Measurements from ENCODE around the gene CD93.

CD93 gene

GRCh38 chr20:23086056-23086566 is at the start of gene CD93:
CD93 (minus strand) TSS chr20:23086324; CDS start chr20:23086192, 132 bp downstream.
- DNase-seq, result no peak

- no peak for DNase-seq
Measured at GRCh38 chr20:23133560-23133998, 47.5 kb upstream of the CD93 start.

GRCh38 chr20:23132930-23133559 is 46.9 kb upstream of the CD93 start:
- DNase-seq, result no peak

- DNase-seq, result no peak
Measured at GRCh38 chr20:23132293-23132929, 46.3 kb upstream of the CD93 start.

- no peak for DNase-seq
Measured at GRCh38 chr20:23131766-23132165, 45.6 kb upstream of the CD93 start.

GRCh38 chr20:23130622-23131140 is 44.6 kb upstream of the CD93 start:
- DNase-seq, result no peak

GRCh38 chr20:23129891-23130621 is 43.9 kb upstream of the CD93 start:
- DNase-seq, result no peak

- DNase-seq, result no peak
Measured at GRCh38 chr20:23129266-23129665, 43.1 kb upstream of the CD93 start.

GRCh38 chr20:23128461-23129125 is 42.5 kb upstream of the CD93 start:
- DNase-seq, result no peak

GRCh38 chr20:23127506-23128279 is 41.6 kb upstream of the CD93 start:
- no peak for DNase-seq

- DNase-seq, result no peak
Measured at GRCh38 chr20:23126281-23127061, 40.3 kb upstream of the CD93 start.

GRCh38 chr20:23125625-23126191 is 39.6 kb upstream of the CD93 start:
- no peak for DNase-seq

GRCh38 chr20:23125159-23125558 is 39.0 kb upstream of the CD93 start:
- DNase-seq, result no peak

- DNase-seq, result no peak
Measured at GRCh38 chr20:23123886-23124285, 37.8 kb upstream of the CD93 start.

- DNase-seq, result no peak
Measured at GRCh38 chr20:23122796-23123655, 36.9 kb upstream of the CD93 start.

GRCh38 chr20:23122321-23122720 is 36.2 kb upstream of the CD93 start:
- DNase-seq, result no peak

- no peak for DNase-seq
Measured at GRCh38 chr20:23121751-23122320, 35.7 kb upstream of the CD93 start.

GRCh38 chr20:23120936-23121750 is 35.0 kb upstream of the CD93 start:
- DNase-seq, result no peak

- DNase-seq, result no peak
Measured at GRCh38 chr20:23120261-23120660, 34.1 kb upstream of the CD93 start.
